ENCODE results near the gene CDNF.
"Not testable (repeated sequence)": the region's sequence is repeated elsewhere in the genome, so short reads cannot be mapped to it uniquely, and the experiment has no call there.

The CDNF gene

DNA sequence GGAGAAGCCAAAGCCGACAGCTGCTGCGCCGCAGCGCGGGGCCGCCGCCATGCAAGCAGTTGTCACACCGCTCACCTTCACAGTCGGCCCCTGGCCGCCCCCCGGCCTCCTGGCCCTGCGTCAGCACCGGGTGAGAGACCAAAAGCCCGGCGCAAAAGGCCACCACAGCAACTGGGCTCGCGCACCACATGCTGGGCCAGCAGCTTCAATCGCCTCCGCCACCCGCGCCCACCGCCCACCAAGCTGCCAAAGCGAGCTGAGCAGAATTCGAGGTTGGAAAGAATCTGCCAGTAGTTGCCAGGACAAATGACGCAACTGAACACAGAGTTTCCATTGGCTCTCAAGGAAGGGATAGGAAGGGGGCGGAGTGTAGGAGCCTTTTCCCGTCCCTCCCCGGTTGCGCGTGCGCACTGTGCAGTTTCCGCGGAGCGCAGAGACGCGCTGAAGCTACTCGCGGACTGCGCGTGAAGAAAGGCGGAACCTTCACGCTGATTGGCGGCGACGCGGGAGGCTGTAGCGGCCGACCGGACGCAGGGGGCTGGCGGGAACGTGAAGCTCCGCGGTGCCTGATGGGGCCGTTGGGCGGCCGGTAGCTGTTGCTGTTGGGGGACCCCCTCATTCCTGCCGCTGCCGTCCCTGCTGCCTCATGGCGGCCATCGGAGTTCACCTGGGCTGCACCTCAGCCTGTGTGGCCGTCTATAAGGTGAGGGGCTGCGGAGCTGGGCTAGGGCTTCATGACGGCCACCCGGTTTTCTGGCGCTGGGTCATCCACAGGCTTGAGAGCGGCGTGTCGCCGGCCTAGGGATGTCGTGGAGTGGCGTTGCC lies at the start of gene CDNF, which contains the start of the genes HSPA14 and MSANTD7:
Gene CDNF (minus strand): TSS at position 281 of the 825 bp plus-strand sequence. CDS start 91 bp downstream, at position 190.
Gene HSPA14 (plus strand): TSS at position 550 of the 825 bp plus-strand sequence. CDS start 97 bp downstream, at position 647.
Gene MSANTD7 (plus strand): TSS at position 550 of the 825 bp plus-strand sequence. CDS start 3,979 bp downstream, outside the sequence.
- DNase-seq = peak; percentile 99

DNA sequence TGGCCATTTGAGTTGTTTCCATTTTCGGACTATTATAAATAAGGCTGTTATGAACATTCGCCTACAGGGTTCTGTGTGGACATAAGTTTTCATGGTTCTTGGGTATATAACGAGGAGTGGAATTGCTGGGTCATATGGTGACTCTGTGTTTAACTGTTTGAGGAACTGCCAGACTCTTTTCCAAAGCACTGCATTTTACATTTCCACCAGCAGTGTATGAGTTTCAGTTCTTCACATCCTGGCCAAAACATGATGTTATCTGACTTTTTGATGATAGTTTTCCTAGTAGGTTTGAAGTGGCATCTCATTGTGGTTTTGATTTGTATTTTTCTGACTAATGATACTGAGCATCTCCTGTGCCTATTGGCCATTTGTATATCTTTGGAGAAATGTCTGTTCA lies 46.2 kb upstream of the CDNF start:
- DNase-seq = no peak

DNA sequence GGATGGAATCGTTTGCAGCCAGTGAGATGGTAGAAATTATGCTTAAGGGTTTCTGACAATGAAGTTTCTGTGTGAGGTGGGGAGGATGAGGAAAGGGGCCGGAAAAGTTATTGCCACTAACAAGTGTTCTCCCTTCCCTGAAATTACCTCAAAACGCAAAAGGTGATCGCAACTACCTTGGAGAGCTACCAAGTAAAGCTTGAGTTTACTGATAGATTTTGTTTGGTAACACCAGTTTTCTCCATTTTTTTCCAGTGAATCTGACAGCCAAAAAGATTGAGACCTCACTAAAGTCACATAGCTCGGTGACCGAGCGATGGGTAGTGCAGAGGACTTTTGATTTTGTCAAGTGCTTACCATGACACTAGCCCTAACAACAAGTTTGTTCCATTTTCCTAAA lies 42.4 kb upstream of the CDNF start:
- no peak for DNase-seq

DNA sequence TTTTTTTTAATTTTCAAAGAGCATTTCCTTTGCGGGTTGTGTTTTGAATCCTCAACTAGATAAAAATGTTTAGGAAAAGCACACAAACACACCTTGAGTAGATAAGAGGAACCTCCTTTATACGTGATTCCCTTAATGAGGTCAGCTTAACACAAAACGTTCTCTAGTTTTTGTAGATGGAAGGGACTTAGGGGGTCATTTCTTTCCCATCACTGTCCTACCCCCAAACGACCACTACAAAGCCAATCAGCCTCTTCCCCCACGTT lies 42.0 kb upstream of the CDNF start:
- no peak for DNase-seq

DNA sequence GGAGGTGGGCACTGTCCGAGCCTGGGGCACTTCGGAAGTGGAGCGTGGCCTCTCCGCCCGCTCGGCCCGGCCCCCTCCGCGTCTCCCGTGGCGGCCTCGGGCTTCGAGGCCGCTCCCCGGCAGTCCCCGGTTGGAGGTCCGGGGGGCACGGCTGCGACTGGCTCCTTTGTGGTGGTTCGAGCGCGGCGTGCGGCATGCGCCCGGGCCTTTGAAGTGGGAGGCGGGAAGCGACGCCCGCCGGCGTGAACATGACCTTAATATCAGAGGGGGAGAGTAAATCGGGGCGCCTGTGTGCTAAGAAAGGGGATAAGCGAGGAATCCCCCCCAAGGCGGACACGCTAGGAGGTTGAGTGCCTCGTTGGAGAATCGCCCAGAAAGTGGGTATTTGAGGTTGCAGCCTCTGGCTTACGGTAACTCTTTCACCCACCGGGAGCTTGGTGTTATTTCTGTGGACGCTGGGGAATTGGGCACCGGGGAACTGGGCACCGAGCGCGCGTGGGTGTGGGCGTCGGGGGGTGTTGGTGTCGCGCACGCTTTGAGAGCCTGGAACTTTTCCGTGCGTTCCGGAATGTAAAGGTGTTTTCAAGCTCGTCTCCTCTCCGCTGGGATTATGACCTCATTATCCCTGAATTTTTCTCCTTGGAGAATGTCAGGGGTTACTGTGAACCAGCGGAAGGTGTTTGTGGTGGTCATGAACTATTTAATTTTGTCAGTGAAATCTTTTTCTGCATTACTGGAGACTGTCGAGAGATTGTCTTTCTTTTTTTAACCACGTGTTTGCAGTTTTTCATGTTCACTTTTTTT lies 41.5 kb upstream of the CDNF start:
- peak; percentile 7 for DNase-seq

DNA sequence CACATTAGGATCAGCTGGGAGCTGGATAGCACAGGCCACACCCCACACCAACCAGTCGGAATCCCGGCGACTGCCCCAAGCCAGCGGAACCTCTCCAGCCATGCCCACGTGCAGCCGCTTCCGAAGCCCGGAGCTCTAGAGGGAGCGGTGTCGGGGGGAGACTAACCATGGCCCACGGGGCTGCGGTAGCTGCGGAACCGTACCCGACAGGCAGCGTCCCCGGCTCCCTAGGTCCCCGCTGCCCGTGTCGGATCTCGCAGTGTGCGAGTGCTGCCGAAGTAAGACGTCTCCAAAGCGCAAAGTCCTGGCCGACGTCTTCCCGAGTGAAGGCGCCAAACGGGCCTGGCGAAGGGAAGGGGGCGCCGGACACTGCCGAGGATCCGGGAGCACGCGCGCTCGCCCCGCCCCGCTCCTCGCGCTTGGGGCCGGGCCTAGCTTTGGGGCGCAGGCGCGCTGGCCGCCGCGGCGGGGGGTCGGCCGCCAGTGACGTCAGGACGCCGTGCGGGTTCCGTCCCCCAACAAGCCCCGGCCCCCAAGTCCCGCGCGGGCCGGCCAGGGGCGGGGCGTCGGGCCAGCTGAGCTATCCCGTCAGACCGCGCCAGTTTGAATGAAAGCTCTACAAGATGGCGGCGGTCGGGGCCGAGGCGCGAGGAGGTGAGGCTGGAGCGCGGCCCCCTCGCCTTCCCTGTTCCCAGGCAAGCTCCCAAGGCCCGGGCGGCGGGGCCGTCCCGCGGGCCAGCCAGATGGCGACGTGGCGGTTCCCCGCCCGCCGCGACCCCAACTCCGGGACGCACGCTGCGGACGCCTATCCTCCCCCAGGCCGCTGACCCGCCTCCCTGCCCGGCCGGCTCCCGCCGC lies 40.7 kb upstream of the CDNF start, which contains the start of gene SUV39H2:
Gene SUV39H2 (plus strand): TSS at position 601 of the 858 bp plus-strand sequence. CDS start 23 bp downstream, at position 624.
- peak; percentile 91 for DNase-seq

DNA sequence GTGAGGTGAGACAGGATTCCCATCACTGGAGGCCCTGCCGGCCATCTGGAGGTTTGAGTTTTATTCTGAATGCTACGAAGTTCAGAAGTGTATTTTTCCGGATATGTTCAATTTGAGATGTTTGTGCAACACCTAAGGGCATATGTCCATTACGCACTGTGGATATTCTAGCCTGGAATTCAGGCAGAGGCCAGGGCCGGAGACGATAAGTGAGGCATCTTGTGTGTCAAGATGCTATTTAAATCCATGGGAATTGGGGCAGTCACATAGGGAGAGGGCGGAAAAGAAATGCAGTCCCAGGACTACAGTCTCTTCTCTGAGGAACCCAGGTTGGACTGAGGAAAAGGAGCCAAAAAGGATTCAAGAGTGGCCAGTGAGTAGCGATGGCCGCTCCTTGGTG lies 38.9 kb upstream of the CDNF start:
- DNase-seq = no peak

DNA sequence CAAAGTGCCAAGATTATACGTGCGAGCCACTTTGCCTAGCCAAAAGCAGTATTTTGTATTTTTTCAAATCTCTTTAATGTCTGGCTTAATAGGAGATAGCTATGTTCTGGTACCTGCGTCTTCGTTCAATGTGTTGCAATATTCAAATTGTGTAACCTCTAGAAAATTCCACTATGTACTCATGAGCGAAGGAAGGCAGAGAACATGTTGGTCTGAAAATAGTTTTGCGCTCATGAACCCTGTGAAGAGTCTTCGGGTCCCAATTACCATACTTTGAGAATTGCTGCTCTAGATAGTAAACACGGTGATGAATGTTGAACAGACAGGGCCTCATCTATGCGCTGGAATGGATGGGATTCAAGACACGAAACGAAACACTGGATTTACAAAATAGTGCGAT lies 38.1 kb upstream of the CDNF start:
- DNase-seq = no peak

DNA sequence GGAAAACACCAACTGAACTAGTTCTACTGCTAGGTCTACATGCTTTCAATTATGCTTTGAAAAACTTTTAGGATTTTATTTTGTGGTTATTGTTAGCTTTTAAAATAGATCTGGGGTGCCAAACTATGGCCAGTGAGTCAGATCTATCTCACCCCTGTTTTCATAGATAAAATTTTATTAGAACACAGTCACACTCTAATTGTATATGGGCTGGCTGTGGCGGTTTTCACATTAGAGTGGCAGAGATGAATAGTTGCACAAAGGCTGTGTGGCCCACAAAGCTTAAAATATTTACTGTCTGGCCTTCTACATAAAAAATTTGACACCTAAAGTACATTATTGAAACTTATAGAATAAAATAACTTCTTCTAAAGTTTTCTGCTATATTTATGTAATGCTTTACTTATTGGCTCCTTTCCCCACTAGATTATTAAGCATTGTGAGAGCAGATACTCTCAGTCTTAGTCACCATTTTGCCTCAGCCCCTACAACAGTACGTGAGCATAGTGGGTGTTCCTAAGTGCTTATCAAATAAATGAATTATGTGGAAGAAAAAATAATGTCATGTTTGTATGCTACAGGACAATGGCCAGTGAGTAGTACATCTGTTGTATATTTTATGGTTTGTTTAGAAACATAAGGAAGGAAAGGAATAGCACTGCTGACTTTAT lies 35.4 kb upstream of the CDNF start:
- DNase-seq = peak; percentile 81

DNA sequence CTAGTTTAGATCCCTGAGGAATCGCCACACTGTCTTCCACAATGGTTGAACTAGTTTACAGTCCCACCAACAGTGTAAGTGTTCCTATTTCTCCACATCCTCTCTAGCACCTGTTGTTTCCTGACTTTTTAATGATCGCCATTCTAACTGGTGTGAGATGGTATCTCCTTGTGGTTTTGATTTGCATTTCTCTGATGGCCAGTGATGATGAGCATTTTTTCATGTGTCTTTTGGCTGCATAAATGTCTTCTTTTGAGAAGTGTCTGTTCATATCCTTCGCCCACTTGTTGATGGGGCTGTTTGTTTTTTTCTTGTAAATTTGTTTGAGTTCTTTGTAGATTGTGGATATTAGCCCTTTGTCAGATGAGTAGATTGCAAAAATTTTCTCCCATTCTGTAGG lies 27.0 kb upstream of the CDNF start:
- DNase-seq = not testable (repeated sequence)

DNA sequence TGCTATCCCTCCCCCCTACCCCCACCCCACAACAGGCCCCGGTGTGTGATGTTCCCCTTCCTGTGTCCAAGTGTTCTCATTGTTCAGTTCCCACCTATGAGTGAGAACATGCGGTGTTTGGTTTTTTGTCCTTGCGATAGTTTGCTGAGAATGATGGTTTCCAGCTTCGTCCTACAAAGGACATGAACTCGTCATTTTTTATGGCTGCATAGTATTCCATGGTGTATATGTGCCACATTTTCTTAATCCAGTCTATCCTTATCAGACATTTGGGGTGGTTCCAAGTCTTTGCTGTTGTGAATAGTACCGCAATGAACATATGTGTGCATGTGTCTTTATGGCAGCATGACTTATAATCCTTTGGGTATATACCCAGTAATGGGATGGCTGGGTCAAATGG lies 26.6 kb upstream of the CDNF start:
- DNase-seq = not testable (repeated sequence)

DNA sequence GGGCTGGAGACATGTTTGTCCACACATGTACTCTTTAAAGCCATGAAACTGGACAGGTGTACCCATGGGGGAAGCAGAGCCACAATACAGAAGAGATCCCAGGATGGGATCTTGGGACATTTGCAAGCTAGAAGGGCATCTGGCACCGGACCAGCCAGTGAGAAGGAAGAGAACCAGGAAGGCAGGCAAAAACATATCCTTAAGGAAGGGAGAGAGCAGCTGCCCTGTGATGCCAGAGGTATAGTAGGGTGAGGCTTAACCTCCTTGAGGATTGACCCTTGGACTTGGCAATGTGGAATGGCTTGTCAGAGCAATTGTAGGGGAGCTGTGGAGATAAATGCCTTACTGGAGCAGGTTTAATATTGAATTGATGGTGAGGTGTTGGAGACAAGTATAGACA lies 23.0 kb upstream of the CDNF start:
- no peak for DNase-seq

DNA sequence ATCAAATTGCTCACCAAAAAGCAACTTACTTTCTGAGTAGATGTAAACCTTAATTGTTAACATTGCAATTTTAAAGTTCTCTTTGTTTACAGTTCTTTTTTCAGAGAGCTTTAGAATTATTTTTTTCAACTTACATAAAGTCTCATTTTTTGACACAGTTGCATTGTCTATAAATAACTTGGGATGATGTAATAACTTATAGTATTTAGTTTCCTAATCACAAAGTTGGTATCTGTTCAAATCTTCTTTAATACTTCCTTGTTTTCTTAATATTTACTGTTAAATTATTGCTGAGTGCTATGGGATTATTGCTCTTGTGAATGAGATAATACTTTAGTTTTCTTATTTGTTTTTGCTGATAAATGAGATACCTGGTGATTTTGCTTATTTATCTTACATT lies 21.9 kb upstream of the CDNF start:
- DNase-seq = no peak

DNA sequence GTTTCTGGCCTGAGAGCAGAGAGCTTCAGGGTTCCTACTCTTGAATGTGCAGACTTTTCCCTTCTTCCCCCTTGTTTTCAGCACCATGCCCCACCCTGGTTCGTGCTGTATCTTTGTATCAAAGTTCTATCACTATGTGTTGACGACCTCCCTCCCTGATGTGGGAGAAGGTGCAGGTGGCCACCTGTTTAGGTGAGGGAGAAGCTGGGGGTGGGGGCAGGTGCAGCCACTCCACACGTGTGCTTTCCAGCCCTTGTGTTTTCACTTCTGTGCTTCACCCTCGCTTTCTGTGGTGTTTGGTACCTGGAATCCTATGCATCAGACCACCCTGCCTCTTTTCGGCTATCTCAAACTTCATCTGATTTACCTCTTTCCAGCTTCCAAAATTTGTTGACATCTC lies 21.2 kb upstream of the CDNF start:
- DNase-seq = no peak

DNA sequence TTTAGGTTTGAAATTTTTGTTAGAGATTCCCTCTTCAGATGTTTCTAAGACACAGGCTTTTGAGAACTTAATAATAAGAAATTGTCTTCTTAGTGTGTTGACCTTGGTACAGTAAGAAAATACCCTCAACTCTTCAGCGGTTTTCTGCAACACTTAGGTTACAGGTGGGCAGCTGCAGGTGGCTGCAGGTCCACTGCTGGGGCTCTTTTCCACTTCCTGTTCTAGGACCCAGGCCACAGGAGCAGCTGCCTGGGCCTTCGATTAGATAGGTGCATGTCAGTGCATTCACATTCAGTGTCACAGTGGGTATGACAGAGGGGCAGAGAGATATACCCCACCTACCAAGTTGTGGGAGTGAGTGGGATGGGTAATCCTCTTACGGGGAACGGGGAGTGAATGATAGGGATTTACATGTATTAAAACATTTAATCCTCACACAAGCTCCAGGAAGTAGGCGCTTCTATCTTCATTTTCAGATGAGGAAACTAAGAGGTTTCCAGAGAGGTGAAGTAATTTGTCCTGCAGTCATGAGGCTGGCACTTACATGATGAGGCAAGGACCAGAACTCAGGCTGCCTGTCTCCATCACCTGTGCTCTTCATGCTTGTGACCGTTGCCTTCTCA lies 20.6 kb upstream of the CDNF start:
- no peak for DNase-seq

DNA sequence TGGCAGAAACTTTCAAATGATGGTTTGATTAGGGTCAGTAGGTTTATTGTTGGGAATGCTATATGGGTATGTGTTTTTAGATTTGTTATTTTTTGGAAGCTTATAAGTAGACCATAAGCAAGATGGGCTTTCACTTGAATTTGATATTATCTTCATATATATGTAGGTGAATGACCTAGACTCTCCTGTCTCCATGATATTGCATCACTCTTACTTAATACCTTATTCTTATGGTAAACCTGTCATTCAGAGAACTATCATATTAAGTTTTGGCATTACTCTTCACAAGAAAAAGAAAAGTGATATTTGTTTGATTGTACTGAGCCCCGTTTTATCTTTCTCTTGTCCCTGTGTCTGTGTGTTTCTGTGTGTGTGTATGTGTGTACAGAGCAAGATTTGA lies 17.6 kb upstream of the CDNF start:
- DNase-seq = no peak

DNA sequence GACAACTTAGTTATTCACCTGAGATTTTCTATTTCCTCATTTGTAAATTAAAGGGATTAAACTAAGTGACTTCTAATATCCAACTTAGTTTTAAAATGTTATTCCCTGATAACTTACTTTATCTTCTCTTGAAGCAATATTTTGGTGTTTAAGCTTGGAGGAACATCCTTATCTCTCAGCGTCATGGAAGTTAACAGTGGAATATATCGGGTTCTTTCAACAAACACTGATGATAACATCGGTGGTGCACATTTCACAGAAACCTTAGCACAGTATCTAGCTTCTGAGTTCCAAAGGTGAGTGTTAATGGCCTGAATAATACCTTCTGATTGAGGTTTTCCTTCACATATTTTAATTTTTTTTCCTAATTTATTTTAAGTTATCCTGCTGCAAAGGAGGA lies 14.4 kb upstream of the CDNF start:
- no peak for DNase-seq

DNA sequence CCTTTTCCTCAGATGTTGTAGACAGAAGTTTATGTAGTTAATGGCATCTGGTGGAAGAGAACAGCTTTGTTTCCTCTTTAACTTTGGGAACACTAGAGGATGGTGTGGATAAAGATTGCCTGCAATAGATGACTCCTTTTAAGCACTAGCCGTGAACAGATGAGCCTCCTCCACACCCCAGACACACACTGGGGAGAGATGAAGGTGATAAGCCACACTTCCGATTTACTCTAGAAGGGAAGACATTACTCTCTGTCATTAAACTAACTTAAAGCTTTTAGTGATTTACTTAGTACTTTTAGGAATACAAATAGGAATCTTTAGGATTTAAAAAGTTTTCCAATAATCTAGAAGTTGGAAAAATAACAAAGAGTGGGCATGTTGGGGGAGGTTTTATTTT lies 7.1 kb upstream of the CDNF start:
- no peak for DNase-seq

DNA sequence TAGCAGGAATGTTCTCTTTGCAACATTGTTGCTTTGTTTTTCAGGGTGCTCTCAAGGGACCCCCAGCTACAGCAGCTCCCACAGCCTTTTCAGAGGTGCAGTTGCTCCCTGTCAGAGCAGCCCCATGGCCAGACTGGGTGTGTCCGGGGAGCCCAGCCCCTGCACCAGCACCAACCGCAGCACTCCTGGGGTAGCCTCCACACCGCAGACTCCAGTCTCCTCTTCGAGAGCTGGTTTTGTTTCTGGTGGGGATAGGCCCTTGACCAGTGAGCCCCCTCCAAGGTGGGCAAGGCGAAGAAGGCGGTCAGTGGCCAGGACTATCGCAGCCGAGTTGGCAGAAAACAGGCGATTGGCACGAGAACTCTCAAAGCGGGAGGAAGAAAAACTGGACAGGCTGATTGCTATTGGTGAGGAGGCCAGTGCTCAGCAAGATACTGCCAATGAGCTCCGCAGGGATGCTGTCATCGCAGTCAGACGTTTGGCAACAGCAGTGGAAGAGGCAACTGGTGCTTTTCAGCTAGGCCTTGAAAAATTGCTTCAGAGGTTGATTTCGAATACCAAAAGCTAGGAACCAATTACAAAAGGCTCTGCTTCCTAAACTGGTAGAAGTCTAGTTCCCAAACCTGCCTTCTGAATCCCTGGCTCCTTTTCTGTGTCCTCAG lies 5.6 kb upstream of the CDNF start:
- no peak for DNase-seq

DNA sequence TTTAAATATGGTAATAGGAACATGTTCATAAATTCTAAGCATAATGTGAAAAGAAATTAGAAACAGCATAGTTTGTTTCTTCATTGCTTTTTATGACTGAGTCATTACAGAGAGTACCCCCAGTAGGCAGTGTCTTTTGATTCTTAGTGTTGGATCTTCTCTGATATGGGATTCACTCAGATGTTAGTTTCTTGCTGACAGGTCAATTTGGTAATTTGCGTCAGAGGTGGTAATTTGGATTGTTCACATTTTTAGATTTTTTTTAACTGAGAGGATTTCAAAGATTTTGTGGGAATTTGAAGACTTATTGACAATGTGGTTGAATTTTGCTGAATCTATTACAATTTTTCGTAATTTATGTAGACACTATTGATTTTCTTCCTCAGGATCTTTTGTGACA lies 2.3 kb upstream of the CDNF start:
- no peak for DNase-seq

DNA sequence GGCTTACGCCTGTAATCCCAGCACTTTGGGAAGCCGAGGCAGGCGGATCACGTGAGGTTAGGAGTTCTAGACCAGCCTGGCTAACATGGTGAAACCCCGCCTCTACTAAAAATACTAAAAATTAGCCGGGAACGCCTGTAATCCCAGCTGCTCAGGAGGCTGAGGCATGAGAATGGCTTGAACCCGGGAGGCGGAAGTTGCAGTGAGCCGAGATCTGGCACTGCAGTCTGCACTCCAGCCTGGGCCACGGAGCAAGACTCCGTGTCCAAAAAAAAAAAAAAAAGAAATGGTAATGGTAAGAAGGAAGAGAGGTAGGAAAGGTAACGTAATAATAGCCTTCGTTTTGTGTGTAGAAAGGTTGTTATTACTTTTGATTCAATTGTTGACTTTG lies 1.5 kb upstream of the CDNF start:
- DNase-seq = no peak
